Activated effector memory CD4-positive, alpha-beta T cell treated with Interleukin-2 at 50 U/mL for 16 hours (primary cell): Measurements from ENCODE around the gene CIB2.

Experiments
- DNase-seq: peaks from one replicate; pipeline ENCODE4 v3.0.0-alpha.2; 2020

Gene CIB2

DNA sequence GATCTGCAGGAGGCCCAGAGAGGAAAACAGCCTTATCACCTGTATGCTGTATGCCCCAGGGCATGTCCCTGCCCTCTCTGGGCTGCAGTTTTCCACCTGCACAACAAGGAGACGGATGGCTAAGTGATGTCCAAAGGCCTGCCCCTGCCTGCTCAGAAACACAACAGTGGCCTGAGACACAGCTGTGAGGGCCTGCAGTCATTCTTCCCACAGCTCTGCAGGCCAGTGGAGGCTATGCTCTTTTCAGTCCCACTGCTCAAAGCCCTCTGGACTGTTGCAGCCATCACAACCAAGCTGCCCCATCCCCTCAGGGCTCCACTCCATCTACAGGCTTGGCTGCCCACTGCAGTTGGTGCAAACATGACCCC lies 48.5 kb downstream of the CIB2 start:
- DNase-seq = no peak

DNA sequence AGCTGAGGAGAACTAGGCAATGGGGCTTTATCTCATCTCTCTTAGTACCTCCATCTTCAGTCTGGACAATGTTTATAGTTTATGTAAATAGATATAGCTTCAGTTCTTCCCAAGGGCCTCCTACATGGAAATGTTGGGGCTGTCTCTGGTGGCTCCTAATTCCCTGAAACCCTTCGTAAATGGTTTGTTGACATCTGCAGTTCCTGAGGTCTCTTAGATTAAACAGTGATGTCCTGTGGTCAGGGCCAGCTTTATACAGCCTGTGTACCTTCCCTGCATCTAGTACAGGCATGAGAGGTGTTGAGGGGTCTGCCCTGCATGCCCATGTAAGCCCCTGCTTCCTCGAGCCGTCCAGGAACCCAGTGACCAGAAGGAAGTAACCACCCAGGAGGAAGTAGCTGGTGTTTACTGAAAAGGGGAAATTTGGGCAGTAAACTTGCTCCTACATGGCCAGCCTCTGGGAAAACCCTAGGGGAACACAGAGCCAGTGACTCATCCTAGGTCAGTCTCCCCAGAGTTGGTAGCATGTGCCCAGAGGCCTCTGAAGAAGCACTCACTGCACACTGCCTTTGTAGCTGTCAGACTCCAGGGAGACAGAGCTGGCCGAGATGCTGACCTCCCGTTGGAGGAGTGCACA lies 49.0 kb downstream of the CIB2 start:
- no peak for DNase-seq

DNA sequence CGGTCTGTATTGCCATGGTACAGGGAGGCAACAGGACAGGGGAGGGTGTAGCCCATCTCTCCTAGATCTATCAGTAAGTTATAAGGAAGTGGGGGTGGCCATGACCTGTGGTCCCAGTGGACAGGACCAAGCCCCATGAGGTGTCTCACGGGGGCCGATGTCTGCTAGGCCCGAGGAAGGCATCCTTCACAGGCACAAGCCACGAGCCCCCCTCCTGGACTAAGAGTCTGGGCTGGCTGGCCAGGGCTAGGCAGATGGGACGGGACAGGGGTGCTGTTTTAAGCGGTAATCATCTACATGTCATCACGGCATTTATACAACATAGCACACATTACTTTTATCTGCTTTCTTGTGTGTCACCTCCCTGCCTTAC lies 51.2 kb downstream of the CIB2 start:
- DNase-seq = no peak

DNA sequence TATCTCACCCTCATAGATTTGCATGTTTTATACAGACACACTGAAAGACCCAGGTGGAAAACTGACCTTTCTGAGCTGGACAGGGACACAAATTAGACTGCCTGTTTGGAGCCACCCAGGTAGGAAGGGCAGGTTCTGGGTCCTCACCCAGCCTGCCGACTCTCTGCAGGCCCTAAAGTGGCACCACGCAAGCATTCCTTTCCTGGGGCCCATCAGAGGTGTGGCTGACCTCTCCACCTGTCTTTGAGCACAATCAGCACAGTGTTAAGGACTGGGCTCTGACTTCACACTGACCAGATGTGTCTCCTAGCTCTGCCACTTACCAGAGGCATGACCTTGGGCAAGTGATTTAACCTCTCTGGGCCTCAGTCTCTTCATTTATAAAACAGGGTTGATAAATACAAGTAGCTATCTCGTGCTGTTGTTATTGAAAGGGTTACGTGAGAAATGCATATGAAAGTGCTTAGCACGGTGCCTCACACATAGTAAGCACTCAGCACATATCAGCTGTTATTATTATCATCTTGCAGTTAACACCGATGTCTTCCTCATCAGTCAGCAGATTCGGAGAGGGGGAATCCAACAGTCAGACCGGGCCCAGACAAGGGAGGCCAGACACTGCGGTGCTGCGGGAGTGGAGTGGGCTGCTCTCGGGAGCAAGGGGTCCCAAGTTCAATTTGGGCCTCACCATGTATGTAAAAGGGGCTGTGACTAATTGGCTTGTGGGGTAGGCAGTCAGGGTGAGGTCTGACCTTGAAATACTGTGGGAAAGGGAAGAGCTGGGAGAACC lies 51.8 kb downstream of the CIB2 start:
- no peak for DNase-seq

DNA sequence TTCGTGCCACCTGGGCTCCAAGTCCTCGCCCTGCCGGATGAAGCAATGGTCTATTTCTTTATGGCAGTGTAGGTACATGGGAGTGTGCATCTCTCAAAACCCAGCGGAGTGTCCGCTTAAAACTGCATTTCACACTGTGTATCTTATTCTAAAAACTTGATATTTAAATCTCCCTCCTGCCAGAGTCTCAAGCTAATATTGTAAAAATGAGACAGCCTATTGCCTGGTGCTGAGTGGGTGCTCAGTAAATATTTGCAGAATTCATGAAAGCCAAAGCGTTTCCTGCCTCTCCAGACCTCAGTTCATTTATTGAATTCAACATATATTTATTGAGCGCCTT lies 53.4 kb downstream of the CIB2 start:
- no peak for DNase-seq

DNA sequence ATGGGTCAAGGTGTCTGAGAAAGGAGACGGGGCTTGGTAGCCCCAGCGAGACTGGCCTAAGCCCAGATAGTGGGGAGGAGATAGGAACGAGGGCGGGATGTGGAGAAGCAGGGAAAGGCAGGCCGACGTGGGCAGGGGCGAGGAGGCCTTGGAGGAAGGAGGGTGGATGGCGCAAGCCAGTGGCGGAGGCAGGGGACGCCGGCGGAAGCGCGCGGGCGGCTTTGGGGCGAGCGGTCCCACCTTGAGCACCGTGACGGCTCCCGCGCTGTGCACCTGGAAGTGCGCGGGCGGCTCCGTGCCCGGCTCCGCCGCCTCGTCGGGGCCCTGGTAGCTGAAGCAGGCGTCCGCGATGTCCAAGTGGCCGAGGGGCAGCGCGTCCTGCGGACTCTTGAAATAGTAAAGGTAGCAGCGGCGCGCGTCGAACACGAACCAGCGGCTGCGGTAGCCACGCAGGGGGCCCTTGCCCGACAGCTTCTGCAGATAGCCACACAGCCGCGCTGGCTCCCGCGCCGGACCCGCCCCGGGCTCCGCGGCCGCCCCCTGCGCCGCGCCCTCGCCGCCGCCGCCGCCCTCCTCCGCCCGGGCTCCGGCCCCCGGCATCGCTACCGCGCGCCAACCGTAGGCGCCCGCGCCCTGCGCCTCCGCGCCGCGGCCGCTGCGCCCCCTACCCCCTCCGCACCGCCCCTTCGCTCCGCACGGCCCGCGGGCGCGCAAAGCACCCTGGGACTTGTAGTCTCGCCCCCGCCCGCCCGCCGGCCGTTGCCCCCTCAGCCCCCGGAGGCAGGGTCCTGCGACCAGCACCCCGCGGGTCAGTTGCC lies 54.0 kb downstream of the CIB2 start, which contains the start of gene TBC1D2B:
TSS of gene TBC1D2B (minus strand) at position 659 of the 818 bp plus-strand sequence. CDS start at position 600, 59 bp downstream.
- peak; percentile 63 for DNase-seq

DNA sequence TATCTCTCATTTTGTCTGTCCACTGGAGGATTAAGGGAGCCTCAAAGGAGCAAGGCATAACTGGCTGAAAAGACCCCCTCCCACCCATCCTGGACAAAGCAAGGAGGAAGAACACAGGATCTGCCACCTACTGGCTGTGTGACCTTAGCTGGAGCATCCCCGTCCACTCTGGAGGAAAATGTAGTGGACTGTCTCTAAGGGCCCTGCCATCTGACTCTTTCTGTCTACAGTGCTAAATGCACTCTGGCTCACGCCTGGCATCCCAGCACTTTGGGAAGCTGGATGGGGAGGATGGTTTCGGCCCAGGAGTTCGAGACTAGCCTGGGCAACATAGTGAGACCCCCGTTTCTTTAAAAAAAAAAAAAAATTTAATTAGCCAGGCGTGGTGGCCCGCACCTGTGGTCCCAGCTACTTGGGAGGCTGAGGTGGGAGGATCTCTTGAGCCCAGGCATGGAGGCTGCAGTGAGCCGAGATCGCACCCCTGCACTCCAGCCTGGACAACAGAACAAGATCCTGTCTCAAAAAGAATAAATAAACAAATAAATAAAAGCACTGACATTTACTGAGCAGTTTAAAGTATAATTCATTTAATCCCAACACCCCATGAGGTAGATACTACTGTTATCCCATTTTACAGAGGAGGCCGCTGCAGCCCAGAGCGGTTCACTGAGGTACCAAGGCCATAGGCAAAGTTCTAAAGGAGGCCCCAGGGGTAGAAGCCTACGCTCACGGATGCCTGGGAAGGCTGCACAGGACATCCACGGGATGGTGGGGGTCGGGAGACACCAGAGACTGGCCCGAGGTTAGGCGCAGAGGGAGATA lies 54.8 kb downstream of the CIB2 start:
- DNase-seq = no peak

DNA sequence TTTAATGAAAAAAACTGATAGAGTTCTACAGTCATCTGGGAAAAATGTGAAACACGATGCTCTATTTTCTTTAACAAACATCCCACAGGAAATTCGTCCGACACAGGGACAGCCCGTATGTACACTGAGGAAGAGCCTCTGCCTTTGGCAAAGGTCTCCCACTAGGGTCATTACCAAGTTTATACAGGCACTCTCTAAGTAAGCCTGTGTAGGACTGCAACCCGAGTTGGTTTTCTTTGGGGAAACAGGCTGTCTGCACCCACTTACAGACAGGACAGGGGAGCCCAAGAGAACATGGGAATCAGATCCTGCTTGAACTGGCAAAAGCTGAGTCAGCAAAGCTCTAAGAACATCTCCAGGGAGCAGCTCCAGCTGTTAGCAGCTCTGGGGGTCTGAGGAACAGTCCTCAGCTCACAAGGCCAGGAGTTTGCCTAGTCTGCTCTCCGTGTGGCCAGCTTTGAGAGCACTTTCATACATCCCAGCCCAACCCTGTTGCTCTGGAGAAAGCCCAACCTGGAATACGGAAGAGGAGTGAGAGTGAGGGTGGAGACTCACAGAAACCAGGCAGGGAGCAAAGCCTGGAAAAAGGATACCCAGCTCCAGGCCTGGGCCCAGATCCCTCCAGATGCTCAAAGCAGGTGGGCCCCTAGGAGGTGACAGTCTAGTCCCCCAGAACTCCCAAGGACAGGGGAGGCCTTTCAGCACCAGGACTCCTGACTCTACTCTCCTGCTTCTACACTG lies 55.6 kb downstream of the CIB2 start:
- no peak for DNase-seq

DNA sequence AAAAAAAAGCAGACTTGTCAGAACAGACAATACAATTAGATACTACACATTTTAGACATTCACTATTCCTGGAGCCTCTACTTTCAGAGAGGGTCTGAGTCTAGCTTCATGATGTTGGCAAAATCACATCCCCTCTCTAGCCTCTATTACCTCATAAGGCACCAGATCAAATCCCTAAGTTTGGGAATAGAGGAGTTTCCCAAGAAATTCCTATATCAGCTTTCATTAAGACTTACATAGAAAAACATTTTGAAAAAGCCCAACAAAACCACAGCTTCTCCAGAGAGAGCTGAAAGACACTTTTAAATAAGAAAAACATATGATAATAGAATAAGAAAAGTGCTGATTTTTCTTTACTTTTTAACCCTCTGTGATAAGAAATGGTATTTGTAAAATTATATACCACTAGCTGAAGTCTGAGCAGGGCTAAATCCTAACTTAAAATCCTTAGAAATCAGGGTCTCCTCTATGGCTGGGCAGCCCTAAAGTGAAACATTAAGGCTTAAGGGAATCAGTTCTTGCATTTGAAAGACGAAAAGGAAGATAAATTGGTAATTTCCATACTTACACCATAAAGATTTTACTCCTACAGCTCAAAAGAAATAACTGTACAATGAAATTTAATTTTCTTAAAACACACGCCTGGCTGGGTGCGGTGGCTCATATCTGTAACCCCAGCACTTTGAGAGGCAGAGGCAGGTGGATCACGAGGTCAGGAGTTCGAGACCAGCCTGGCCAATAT lies 58.0 kb downstream of the CIB2 start:
- DNase-seq = no peak

DNA sequence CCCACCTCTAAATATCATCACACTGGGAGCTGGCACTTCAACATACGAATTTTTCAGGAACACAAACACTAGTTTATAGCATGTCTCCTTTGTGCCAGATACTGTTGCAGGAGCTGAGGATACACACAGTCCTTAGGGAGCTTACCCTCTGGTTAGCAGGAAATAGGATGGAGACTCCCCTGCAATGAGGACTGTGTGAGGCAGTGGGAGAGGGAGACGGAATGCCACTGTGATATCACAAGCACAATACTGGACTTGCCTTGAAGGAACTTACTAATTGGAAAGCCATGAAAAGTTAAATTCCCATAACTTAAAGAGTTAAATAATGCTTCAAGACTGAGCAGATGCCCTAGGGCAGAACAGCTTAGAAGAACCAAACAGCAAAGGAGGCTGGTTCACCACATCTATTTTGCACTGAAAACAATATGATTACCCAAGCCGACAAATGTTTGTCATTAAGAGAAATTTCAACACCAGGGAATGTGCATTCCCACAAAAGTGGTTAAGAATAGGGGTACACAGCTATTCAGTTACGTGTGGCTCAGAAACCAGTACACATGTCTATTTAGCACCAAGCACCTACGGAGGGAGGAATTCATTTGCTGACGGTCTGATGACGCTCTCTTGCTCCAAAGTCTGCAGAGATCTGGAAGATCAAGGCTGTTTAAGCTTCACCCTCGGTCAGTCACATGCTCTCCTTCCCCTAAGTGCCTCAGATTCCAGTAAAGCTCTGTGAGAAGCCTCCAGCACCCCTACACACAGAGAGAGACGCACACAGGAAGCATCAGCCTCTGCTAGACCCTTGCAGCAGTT lies 59.0 kb downstream of the CIB2 start:
- no peak for DNase-seq

DNA sequence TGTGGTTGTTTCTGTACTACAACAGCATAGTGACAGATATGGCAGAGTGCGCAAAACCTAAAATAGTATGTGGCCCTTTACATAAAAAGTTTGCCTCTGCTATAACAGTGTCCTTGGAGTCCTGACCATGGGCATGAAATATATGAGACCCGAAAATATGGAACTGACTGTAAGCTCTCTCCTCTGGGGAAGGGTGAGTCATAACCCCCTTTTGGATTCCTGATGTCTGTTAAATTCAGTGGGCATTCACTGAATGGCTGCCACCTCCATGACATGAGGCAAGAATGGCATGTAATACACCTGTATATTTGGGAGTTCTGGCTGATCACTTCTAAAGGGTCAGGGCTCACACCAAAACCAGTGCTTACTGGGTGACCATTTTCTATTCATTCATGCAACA lies 59.9 kb downstream of the CIB2 start:
- no peak for DNase-seq

DNA sequence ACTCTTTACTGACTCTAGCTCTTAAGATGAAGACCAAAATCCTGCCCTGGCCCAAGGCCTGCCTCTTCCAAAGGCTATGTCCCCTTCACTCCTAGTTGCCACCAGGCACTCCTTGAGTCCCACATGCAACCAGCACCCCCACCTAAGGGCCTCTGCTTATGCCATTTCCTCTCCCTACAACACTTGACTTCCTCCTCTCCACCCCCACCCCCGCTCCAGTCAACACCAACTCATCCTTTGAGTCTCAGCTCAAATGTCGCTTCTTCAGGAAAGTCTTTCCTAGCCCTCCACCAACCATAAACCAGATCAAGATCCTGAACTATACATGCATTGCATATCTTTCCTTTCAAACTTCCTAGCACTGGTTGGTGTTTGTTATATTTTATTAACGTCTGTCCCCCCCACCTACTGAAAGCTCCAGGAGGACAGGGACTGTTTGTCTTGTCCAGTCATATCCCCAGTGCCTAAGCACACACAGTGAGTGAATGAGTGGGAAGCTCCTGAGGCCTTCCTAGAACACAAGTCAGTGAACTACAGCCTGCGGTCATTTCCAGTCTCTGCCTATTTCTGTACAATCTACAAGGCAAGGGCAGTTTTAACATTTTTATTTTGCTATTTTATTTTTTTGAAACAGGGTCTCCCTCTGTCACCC lies 61.1 kb downstream of the CIB2 start:
- DNase-seq = no peak

DNA sequence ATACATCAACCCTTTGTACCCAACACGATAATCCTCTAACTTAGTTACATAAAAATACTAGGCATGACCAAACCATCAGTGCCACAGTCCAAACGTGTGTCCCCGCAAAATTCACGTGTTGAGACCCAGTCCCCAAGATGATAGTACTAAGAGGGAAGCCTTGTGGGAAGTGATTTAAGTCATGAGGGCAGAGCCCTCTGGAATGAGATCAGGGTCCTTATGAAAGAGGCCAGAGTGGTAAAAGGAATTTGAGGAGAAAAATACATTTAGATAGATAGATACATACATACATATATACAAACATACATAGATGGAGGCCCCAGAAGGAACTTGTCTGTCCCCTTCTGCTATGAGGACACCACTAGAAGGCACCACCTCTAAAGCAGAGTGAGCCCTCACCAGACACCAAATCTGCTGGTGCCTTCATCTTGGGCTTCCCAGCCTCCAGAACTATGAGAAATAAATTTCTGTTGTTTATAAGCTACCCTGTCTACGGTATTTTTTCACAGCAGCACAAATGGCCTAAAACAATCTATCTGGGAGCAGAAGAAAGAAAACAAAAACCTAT lies 61.7 kb downstream of the CIB2 start:
- DNase-seq = no peak

DNA sequence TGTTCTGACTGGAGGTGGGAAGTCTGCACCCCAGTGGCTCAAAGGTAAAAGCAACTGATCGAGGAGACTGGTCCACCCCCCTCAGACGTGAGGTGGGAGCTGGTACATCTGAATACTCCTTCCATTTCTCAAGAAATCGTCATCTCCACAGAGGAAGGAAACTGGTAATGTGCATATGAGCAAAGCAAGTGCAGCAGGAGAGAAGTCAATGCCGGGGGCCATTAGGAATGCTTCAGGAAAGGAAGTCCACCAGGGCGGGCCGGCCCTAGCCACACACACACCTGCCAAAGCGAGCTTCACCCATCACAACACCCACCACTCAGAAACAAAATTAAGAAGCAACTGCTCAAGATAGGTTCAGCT lies 62.2 kb downstream of the CIB2 start:
- no peak for DNase-seq

DNA sequence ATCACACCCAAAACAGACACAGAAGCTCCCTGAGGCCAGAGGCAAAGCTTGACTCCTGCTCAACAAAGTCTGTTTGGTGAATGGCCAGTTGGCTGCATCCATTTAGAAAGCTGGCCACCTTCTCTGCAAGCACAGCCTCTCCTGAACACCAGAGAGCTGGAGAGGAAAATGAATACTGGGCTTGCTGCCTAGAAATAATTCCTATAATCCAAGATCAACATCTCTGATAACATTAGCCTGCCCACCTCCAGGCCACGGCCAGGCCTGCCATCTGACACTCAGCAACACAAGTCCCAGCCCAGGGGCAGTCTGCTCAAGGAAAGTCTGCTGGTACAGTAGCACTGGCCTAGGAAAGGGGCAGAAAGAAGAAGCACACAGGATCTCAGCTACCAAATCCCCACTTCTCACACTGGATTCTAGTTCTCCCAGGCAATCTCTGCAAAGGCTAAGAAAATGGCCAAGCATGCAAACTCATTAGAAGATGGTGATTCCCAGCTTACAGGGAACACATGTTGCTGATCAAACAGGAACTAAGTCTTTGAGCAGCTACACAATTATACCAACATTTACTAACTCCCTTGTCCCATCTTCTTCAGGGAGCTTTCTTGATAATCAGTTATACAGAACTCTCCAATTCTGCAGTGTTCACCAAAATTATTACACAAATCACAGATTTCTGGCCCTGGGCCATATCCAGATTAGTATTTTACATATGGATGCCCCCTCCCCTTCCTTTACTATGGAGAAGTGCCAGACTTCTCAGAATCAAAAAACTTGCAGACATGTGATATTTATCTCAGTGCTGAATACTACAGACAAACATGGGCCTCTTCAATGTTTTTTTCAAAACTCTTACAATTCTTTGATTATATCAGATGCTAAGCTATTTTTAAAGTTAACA lies 63.7 kb downstream of the CIB2 start:
- no peak for DNase-seq

DNA sequence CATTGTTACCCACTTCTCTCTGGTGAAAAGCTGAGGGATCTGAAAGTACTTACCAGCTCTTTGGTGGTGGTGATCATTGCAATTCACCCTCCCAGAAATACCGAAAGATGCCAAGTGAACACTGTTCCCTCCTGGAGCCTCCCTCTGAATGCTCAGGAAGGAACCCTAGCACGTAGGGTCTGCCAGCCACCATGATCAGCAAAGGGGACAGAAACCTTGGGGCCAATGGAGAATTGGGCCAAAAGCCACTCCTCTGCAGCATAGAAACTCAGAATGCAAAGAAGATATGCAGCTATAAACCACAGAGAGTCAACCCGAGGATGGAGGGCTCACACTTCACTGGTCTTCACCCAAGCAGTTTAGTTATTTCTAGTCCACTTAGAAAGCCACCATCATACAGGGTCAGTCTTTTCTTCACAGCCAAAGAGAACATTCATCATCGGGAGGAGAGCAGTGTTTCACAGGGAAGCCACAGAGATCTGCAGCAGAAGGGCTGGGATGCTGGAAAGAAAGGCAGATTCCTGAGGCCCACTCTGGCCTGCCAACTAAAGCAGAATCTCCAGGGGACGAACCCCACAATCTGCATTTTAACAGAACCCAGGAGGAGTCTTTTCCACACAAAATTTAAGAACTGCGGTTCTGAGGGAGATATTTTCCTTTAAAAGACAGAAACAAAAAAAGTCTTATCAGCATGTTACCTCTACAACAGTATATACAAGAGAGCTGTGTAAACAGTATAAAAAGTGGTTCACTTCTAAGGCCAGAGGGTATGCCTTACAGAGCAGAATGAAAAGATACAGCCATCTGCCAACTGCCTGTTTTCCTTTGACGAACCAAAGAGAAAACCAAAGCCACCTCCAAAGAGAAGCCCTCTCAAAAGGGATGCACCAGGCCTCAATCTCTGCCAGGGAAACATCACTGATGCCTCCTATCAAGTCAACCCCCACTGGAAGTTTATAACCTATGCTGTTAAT lies 65.0 kb downstream of the CIB2 start:
- DNase-seq = no peak

DNA sequence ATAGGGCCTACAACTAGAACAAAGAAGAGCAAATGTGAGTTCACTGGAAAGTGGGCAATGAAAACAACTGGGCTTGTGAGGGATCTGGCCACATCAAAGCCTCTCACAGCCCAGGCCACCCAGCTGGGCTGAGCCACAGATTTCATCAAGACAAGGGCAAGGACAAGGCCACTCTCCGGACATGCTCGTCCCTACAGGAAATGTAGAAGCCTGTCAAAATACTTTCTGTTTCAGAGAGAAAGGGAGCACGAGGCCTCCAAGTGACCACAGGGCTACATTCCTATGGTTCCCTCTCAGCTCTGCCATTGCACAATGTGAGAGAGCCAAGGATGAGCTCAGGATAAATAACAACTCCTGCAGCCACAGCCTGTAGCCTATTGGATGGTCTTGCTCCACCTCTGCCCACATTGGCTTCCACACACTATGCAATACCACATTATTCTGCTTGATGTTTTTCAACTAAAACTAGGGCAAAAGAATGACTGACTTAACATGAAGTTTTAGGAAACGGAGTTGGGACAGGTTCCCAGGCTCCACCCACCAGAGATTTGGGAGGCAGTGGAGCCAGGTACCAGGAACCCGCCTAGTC lies 65.9 kb downstream of the CIB2 start:
- DNase-seq = no peak
